Measurements from ENCODE around the gene HELQ. TPM values are rescaled to one million over a fixed set of nuclear protein-coding genes. Genes with fewer than 3 reads are reported as not detected.

Gene HELQ
- total and polyA plus RNA-seq, 4 donors: 5.8 to 10.0 (median 6.7) TPM

DNA sequence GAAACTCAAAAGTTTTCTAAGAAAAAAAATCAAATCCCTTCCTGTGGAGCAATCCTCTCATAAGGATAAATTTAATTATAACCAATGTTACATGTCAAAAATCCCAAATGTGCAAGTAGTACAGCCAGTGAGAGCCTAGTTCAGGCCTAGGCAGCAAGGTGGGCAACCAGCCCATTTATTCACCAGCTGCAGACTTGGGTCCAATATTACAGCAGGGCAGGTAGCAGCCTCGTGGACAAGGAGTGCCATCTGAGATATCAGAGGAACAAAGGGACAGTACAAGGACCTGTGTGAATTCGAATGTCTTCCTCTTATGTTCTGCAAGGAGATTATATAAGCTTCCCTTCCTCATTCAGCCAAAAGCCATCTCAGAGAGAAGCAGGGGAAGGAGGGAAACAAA lies 6.6 kb downstream of the HELQ start:
- DNase-seq (ENCODE audit: low spot score): no peak
- Histone ChIP-seq H3K4me3 (ENCODE audit: low read depth in 1 of 3, low read length in 3 of 3) (no peak overlapping the region), H3K27ac (ENCODE audit: low read depth in 1 of 2, low read length in 2 of 2) (no peak overlapping the region), H3K36me3 (ENCODE audit: control insufficient read depth in 4 of 4, insufficient read depth in 3 of 4, low read depth in 1 of 4, low read length in 3 of 4) (peaks cover 3 to 31% (median 15%) of the 10 kb centered on the region in 4 donors), H3K9me3 (ENCODE audit: control insufficient read depth in 4 of 4, low read length in 3 of 4) (no peaks in the 10 kb centered on the region), H3K27me3 (ENCODE audit: control insufficient read depth in 4 of 4, insufficient read depth in 4 of 4, low read length in 3 of 4) (no peaks in the 10 kb centered on the region), H3K9ac (ENCODE audit: low read depth in 1 of 2, low read length in 2 of 2) (no peak overlapping the region), H3K4me1 (ENCODE audit: control insufficient read depth in 4 of 4, insufficient read depth in 4 of 4, low read length in 3 of 4) (peaks cover 0 to 3% (median under 1%) of the 10 kb centered on the region in 4 donors)
- WGBS: 78% methylated on average over 2 of the region's 2 CpGs
- TF ChIP-seq TAF1 (conservative IDR thresholded peaks at IDR 0.05) (no peak), FOXA1 (IDR thresholded peaks at IDR 0.05) (no peak), MAX (IDR thresholded peaks at IDR 0.05) (no peak), HNF4A (conservative IDR thresholded peaks at IDR 0.05) (no peak), RXRA (IDR thresholded peaks at IDR 0.05) (no peak), GABPA (IDR thresholded peaks at IDR 0.05 in 1 of 2, conservative IDR thresholded peaks at IDR 0.05 in 1 of 2) (no peak), FOXA2 (IDR thresholded peaks at IDR 0.05) (no peak), JUND (IDR thresholded peaks at IDR 0.05) (no peak), YY1 (IDR thresholded peaks at IDR 0.05) (no peak)
- TF ChIP-seq, protein P1, sequence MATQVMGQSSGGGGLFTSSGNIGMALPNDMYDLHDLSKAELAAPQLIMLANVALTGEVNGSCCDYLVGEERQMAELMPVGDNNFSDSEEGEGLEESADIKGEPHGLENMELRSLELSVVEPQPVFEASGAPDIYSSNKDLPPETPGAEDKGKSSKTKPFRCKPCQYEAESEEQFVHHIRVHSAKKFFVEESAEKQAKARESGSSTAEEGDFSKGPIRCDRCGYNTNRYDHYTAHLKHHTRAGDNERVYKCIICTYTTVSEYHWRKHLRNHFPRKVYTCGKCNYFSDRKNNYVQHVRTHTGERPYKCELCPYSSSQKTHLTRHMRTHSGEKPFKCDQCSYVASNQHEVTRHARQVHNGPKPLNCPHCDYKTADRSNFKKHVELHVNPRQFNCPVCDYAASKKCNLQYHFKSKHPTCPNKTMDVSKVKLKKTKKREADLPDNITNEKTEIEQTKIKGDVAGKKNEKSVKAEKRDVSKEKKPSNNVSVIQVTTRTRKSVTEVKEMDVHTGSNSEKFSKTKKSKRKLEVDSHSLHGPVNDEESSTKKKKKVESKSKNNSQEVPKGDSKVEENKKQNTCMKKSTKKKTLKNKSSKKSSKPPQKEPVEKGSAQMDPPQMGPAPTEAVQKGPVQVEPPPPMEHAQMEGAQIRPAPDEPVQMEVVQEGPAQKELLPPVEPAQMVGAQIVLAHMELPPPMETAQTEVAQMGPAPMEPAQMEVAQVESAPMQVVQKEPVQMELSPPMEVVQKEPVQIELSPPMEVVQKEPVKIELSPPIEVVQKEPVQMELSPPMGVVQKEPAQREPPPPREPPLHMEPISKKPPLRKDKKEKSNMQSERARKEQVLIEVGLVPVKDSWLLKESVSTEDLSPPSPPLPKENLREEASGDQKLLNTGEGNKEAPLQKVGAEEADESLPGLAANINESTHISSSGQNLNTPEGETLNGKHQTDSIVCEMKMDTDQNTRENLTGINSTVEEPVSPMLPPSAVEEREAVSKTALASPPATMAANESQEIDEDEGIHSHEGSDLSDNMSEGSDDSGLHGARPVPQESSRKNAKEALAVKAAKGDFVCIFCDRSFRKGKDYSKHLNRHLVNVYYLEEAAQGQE (IDR thresholded peaks at IDR 0.05): no peak

DNA sequence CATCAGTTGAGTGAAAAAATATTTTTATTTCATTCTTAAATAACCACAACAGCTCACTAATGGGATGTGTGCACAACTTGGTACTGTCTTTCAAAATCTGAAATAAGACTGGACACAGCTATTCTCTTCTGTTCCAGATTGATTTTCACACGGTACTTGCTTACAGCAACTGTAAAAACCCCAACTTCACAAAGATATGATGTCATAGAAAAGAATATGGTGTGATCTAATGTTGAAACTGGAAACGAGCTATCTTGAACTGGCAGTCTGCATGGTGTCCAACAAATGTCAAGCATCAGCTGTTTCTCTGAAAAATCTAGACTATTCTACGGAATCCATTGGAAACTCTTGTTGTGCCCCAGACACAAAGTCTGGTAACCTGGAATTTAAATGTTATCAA lies 14.7 kb downstream of the HELQ start:
- no peak overlapping the region for H3K9ac ChIP-seq (ENCODE audit: low read depth in 1 of 2, low read length in 2 of 2)
- no peak for TF ChIP-seq JUND (IDR thresholded peaks at IDR 0.05)
- no peak for TF ChIP-seq NR2F2 (IDR thresholded peaks at IDR 0.05)
- no peak for TF ChIP-seq RAD21 (IDR thresholded peaks at IDR 0.05)
- no peak for TF ChIP-seq ZBTB33 (IDR thresholded peaks at IDR 0.05)
- no peak for TF ChIP-seq FOXA2 (IDR thresholded peaks at IDR 0.05)
- no peak for TF ChIP-seq CTCF (IDR thresholded peaks at IDR 0.05; ENCODE audit: low read depth, low read length, missing input control)
- no peaks in the 10 kb centered on the region for H3K27me3 ChIP-seq (ENCODE audit: control insufficient read depth in 4 of 4, insufficient read depth in 4 of 4, low read length in 3 of 4)
- H3K36me3 ChIP-seq (ENCODE audit: control insufficient read depth in 4 of 4, insufficient read depth in 3 of 4, low read depth in 1 of 4, low read length in 3 of 4): peaks cover 8 to 40% (median 30%) of the 10 kb centered on the region in 4 donors
- H3K4me3 ChIP-seq (ENCODE audit: low read depth in 1 of 3, low read length in 3 of 3): no peak overlapping the region
- H3K9me3 ChIP-seq (ENCODE audit: control insufficient read depth in 4 of 4, low read length in 3 of 4): no peaks in the 10 kb centered on the region
- DNase-seq (ENCODE audit: low spot score): no peak
- no peak overlapping the region for H3K27ac ChIP-seq (ENCODE audit: low read depth in 1 of 2, low read length in 2 of 2)
- no peaks in the 10 kb centered on the region for H3K4me1 ChIP-seq (ENCODE audit: control insufficient read depth in 4 of 4, insufficient read depth in 4 of 4, low read length in 3 of 4)
- WGBS: 86% methylated on average over 3 of the region's 3 CpGs
